ENCODE data around the gene NFXL1. TPM values are rescaled to one million over a fixed set of nuclear protein-coding genes. Genes with fewer than 3 reads are reported as not detected.
"Not testable (repeated sequence)": the region's sequence is repeated elsewhere in the genome, so short reads cannot be mapped to it uniquely, and the experiment has no call there.

Gene NFXL1
- 10 to 100 TPM; 12.1 to 21.9 TPM for total RNA-seq

DNA sequence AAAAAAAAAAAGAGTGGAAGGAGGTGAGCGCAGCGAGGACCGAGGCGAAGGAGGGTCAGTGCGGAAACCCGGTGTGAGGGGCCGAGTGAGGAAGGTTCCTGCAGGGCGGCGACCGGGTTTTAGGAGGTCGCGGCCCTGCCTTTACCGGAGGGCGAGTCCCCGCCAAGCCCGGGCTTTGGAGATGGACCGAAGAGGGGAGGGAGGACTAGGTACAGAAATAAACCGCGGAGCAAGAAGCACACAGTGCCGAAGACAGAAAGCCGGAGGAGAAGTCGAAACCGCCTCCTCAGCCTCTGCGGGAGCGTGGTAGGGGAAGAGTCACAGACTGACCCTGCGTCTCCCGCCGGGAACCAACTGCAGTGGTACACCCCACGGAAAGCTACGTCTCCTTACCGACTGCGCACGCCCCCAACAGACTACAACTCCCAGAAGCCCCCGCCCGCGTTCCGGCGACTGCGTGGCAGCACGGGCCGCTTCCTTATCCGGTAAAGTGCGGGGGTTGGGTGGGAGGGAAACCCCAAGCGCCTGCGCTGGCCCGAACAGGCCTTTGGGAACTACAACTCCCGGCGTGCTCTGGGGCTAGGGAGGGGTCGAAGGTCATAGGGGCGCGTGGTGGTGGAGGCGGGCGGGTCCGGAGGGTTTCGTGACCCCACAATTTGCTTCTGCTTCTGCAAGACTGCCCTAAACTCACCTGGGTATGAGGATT is at the start of gene NFXL1:
NFXL1 (minus strand) TSS at position 364 of the 706 bp plus-strand sequence. CDS start 380 bp downstream, outside the sequence.
- Mint-ChIP-seq H3K27ac (peak within 1 kb of the TSS; percentile 82 to 90), H3K9me3 (peaks cover 8% of the 10 kb centered on the region)
- ATAC-seq = peak; percentile 99

DNA sequence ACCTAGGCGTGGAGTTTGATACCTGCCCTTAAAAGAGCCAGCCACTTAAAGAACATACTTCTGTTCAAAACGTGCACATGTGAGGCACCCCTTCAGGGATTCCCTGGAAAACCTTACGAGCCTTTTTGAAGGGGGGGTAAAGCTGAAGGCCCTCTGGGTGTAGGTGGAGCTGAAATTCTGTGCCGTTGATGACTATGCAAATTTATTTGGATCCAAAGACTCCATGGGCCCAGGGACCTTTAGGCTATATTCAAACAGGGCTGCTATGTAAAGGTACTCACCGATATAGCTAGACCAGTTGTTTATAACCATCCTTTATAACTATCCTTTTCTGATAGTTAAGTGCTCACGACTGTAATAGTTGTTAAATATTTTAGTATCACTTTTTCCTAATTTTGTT is 40.3 kb upstream of the NFXL1 start:
- peaks cover 9 to 25% of the 10 kb centered on the region in 2 donors for H3K27me3 Mint-ChIP-seq
- no peak overlapping the region for H3K4me3 Mint-ChIP-seq
- no peaks in the 10 kb centered on the region for H3K9me3 Mint-ChIP-seq
- DNase-seq (ENCODE audit: low spot score) (no peak), ATAC-seq (no peak)
- no peak overlapping the region for H3K27ac Mint-ChIP-seq
- H3K36me3 Mint-ChIP-seq = no peaks in the 10 kb centered on the region
- no peaks in the 10 kb centered on the region for H3K4me1 Mint-ChIP-seq (ENCODE audit: low read depth in 2 of 2)

More for the DNA sequence above, at the start of gene NFXL1:
- Mint-ChIP-seq H3K4me3 (peak within 1 kb of the TSS; percentile 96), H3K27me3 (peaks cover 0 to 4% of the 10 kb centered on the region in 2 donors), H3K36me3 (peaks cover 21% of the 10 kb centered on the region), H3K4me1 (ENCODE audit: low read depth in 2 of 2) (peaks cover 22 to 29% of the 10 kb centered on the region in 2 donors)
- peak; percentile 98 for DNase-seq (ENCODE audit: low spot score)

DNA sequence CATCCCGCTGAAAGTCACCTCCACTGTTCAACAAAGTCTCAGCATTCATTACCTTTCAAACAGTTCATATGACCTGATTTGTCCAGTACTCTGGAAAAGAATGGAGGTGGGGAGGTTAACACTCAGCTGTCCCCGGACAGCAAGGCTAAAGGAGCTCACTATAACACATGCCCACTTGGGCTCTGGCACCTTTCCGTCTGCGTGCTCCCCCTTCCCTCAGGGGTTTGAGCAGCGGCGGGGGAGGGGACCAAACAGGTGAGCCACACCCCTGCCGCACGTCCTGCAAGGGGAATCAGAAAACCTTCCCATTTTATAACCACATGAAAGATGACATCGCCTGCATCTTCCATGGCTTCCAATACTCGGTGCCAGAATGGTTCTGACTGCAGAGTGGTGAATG is 39.9 kb upstream of the NFXL1 start:
- Mint-ChIP-seq H3K27me3 (peaks cover 11 to 29% of the 10 kb centered on the region in 2 donors), H3K9me3 (no peaks in the 10 kb centered on the region), H3K4me1 (ENCODE audit: low read depth in 2 of 2) (no peaks in the 10 kb centered on the region), H3K4me3 (no peak overlapping the region), H3K36me3 (no peaks in the 10 kb centered on the region), H3K27ac (no peak overlapping the region)
- DNase-seq (ENCODE audit: low spot score) = no peak
- ATAC-seq = peak in 1 of 2 donors; percentile 36

DNA sequence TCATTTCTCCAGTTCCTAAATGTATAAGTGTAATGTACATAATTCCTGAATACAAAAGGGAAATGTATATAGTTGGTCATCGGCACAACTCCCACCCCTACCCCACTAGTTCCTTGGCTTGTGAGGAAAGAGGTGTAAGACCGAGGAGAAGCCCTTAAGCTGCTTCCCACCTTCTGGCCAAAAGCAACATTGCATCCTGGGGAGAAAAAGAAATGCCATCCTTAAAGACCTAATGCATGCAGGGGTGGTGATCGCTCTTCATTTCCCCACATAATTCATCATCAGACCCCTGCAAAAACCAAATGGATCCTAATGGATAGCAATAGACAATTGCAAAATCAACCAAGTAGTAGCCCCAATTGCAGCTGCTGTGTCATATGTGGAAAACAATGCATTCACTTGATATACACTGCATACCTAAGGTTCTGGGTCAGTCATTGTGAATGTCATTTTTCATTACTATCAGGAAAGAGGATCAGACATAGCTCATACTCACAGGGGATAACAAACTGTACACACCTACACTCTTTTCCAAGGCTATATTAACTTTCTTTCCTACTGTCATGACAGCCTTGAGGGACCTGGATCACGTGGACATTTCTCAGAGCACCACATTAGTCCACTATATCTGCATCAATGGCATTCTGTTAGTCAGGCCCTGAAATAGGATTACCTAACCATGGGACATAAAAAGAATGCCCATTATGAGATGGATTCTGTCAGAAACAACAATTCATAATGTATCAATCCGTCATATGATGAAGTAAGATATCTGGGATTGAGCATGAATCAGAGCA is 31.7 kb upstream of the NFXL1 start:
- H3K9me3 Mint-ChIP-seq = no peaks in the 10 kb centered on the region
- H3K27ac Mint-ChIP-seq = no peak overlapping the region
- no peaks in the 10 kb centered on the region for H3K4me1 Mint-ChIP-seq (ENCODE audit: low read depth in 2 of 2)
- H3K27me3 Mint-ChIP-seq = peaks cover 18 to 28% of the 10 kb centered on the region in 2 donors
- no peak for ATAC-seq
- no peak for DNase-seq (ENCODE audit: low spot score)
- no peaks in the 10 kb centered on the region for H3K36me3 Mint-ChIP-seq
- no peak overlapping the region for H3K4me3 Mint-ChIP-seq

DNA sequence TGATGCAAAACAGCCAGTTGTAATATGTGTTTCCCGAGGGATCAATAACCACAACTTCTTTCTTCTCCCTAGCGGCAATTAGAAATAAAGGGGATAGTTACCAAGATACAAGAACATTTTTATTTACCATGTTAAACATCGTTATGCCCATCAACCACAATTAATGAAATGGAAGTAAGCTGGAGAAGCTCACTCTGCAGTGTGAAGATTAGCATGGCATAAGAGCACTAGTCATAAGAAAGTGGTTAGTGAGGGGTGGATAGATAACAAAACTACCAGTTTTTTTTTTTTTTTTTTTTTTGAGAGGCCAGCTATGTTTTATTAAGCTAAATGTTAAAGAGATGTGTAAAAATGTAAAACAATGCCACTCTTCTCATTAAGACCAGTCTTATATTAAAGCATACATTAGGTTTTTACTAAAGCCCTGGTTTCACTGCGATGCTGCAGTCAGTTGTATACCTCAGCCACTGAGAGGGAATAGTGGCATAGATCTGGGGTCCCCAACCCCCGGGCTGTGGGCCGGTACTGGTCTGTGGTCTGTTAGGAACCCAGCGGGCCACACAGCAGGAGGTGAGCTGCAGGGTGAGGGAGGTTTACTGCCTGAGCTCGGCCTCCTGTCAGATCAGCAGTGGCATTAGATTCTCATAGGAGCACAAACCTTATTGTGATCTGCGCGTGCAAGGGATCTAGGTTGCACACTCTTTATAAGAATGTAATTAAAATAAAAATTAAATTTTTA is 27.9 kb upstream of the NFXL1 start:
- no peak overlapping the region for H3K27ac Mint-ChIP-seq
- DNase-seq (ENCODE audit: low spot score) = no peak
- H3K27me3 Mint-ChIP-seq = peaks cover 14 to 22% of the 10 kb centered on the region in 2 donors
- no peaks in the 10 kb centered on the region for H3K36me3 Mint-ChIP-seq
- no peak for ATAC-seq
- H3K9me3 Mint-ChIP-seq = no peaks in the 10 kb centered on the region
- no peak overlapping the region for H3K4me3 Mint-ChIP-seq
- H3K4me1 Mint-ChIP-seq (ENCODE audit: low read depth in 2 of 2) = no peaks in the 10 kb centered on the region

DNA sequence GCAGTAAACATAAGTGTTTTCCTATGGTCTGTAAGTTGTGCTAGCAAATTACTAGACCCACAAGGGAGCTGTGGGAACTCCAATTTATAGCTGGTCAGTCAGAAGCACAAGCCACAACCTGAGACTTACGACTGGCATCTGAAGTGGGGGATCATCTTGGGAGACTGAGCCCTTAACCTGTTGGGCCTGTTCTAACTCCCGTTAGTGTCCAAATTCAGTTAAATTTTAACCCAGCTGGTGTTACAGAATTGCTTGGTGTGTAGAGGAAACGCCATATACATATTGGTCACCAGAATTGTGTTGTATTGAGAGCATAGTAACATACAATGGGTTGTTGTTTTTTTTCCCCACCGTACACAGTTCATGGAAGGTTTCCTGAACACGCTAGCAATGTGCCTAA is 25.1 kb upstream of the NFXL1 start:
- no peak for DNase-seq (ENCODE audit: low spot score)
- H3K27me3 Mint-ChIP-seq = peaks cover 25 to 35% of the 10 kb centered on the region in 2 donors
- no peaks in the 10 kb centered on the region for H3K4me1 Mint-ChIP-seq (ENCODE audit: low read depth in 2 of 2)
- no peak for ATAC-seq
- H3K36me3 Mint-ChIP-seq = no peaks in the 10 kb centered on the region
- no peak overlapping the region for H3K4me3 Mint-ChIP-seq
- no peaks in the 10 kb centered on the region for H3K9me3 Mint-ChIP-seq
- H3K27ac Mint-ChIP-seq = no peak overlapping the region

DNA sequence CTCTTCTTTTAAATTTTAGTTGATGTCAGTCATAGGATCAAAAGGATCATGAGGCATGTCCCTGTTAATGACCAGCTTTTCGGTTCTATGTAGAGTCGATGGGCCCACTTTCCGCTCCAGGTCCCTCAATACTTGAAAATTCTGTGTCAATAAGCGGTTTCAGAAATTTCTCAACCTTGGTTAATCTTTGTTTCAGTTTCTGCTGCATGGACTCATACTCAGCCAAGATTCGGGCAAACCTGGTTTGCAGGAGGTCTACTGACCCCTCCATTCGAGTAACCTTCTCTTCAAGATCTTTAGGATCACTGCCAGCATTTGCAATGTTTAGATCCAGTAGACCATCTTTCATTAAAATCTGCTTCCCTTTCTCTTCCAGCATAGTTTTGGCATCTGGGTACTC is 22.0 kb upstream of the NFXL1 start:
- DNase-seq (ENCODE audit: low spot score) (no peak), ATAC-seq (no peak)
- Mint-ChIP-seq H3K4me3 (no peak overlapping the region), H3K27me3 (peaks cover 25 to 36% of the 10 kb centered on the region in 2 donors), H3K27ac (no peak overlapping the region), H3K4me1 (ENCODE audit: low read depth in 2 of 2) (no peaks in the 10 kb centered on the region), H3K9me3 (no peaks in the 10 kb centered on the region), H3K36me3 (no peaks in the 10 kb centered on the region)

DNA sequence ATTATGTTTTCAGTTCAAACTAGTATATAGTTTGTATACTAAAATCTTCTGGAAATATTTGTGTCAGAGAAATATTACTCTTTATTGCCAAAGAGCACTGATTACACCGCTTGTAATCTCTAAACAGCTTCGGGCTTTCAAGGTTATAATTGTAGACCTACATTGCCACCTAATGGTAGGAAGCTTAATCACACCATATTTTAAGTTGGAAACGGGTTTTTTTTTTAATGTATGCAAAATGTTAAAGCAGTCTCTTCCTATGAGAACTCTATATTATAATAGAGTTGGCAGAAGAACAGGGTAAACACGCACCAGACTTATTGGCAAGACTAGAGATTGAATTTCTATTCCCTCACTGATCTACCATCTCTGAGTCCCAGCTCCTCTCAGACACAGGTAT is 19.5 kb upstream of the NFXL1 start:
- no peaks in the 10 kb centered on the region for H3K36me3 Mint-ChIP-seq

DNA sequence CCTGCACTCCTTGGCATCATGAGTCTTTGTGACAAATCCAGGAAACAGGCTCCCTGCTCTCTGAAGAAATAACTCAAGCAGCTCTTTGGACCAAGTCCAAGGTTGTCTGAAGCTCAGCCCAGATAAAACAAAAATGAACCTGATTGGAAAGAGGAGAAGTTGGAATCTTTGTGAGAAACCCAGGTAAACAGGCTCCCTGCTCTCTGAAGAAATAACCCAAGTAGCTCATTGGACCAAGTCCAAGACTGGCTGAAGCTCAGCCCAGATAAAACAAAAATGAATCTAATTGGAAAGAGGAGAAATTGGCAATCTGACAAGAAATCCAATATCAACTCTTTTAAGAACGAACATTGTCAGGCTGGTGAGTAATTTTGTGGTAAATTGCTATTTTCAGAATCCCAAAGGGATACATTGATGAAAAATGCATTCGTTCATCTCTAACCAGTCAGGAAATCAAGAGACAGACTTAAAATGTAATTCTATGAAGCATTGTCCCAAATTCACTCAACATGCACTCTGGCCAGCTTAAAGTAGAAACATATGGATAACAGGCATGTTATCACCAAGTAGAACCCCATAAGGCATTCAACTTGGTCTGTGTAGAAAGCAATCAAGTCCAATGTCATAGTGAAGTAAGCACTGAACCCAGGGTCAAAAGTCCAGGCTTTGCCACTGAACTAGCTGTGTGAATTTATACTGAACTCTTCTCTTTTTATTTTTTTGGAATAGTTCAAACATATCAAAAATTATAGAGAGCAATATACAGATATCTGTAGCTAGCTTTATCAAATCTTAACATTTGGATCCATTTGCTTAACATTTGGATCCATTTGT is 16.8 kb upstream of the NFXL1 start:
- DNase-seq (ENCODE audit: low spot score) (no peak), ATAC-seq (no peak)
- Mint-ChIP-seq H3K27me3 (peaks cover 28 to 42% of the 10 kb centered on the region in 2 donors), H3K36me3 (no peaks in the 10 kb centered on the region), H3K4me3 (no peak overlapping the region), H3K27ac (no peak overlapping the region), H3K9me3 (no peaks in the 10 kb centered on the region), H3K4me1 (ENCODE audit: low read depth in 2 of 2) (peaks cover 6 to 7% of the 10 kb centered on the region in 2 donors)

More for the DNA sequence above, 19.5 kb upstream of the NFXL1 start:
- DNase-seq (ENCODE audit: low spot score) (no peak), ATAC-seq (peak in 1 of 2 donors; percentile 66)
- Mint-ChIP-seq H3K4me3 (no peak overlapping the region), H3K4me1 (ENCODE audit: low read depth in 2 of 2) (no peaks in the 10 kb centered on the region), H3K27me3 (peaks cover 26 to 37% of the 10 kb centered on the region in 2 donors), H3K9me3 (no peaks in the 10 kb centered on the region), H3K27ac (no peak overlapping the region)

DNA sequence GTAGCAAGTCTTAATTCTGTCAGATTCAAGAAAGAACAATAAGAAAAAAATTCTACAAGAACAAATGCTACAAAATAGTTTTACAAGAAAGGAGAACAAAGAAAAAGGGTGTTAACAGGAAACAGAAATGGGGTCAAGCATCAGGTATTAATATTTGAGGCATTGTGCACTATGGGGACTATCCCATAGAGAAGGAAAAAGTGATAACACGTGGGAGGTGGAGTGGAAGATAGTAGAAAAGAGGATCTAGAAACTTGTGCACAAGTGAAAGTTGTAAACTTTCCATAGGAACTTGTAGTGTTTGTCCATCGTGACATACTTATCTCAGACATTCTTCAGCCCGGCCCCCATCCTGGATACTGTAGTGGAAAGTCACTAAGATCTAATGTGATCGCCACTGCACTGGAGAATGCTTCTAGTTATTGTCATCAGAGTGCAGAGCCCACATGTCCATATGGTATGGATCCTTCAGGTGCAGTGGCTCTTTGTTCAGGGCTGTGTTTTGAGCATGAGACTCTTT is 15.4 kb upstream of the NFXL1 start:
- no peak overlapping the region for H3K4me3 Mint-ChIP-seq
- H3K36me3 Mint-ChIP-seq = no peaks in the 10 kb centered on the region
- peaks cover 6 to 7% of the 10 kb centered on the region in 2 donors for H3K4me1 Mint-ChIP-seq (ENCODE audit: low read depth in 2 of 2)
- DNase-seq (ENCODE audit: low spot score) (no peak), ATAC-seq (no peak)
- no peak overlapping the region for H3K27ac Mint-ChIP-seq
- H3K9me3 Mint-ChIP-seq = no peaks in the 10 kb centered on the region
- peaks cover 32 to 45% of the 10 kb centered on the region in 2 donors for H3K27me3 Mint-ChIP-seq

DNA sequence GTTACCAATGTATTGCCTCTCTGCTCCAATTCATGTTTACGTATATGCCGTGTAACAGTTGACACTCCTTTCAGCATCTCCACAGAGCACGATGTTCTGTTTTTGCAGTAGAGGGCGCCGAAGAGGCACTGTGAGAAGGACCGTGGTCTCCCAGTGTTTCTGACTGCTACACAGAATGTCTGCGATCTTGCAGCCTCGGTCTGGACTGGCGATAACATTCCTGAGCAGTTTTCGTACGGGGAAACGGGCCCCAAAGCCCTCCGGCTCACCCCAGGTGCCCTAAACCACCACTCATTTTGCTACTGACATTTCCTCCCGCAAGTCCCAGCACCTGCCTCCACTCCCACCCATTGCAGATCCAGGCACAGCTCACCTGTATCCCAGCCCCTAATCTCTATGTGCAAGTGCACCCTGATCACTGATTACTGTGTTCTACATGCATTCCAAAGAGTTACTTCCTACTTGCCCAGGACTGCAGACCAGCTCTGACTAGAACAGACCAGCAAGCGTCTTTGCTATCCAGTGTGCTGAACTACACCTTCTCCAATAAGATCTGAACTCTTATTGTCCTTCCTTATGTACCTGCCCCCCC is 12.4 kb upstream of the NFXL1 start:
- Mint-ChIP-seq H3K27me3 (peaks cover 34 to 55% of the 10 kb centered on the region in 2 donors), H3K36me3 (no peaks in the 10 kb centered on the region), H3K27ac (peak overlapping the region in 1 of 2 donors; percentile 31), H3K9me3 (no peaks in the 10 kb centered on the region), H3K4me3 (no peak overlapping the region), H3K4me1 (ENCODE audit: low read depth in 2 of 2) (peaks cover 6 to 7% of the 10 kb centered on the region in 2 donors)
- peak; percentile 69 for DNase-seq (ENCODE audit: low spot score)
- ATAC-seq = peak; percentile 80 to 83

DNA sequence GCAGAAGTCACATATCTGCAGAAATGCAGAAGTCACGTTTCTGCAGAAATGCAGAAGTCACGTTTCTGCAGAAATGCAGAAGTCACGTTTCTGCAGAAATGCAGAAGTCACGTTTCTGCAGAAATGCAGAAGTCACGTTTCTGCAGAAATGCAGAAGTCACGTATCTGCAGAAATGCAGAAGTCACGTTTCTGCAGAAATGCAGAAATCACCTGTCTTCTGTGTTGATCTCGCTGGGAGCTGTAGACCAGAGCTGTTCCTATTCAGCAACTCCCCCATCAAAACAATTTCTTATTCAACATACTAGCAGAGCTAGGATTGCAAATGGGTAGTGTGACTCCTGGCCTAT is 8.9 kb upstream of the NFXL1 start:
- not testable (repeated sequence) for H3K4me3 Mint-ChIP-seq; H3K36me3 Mint-ChIP-seq; ATAC-seq; H3K27ac Mint-ChIP-seq; DNase-seq (ENCODE audit: low spot score); H3K9me3 Mint-ChIP-seq
- H3K27me3 Mint-ChIP-seq = peaks cover 38 to 62% of the 10 kb centered on the region in 2 donors
- peaks cover 12 to 13% of the 10 kb centered on the region in 2 donors for H3K4me1 Mint-ChIP-seq (ENCODE audit: low read depth in 2 of 2)
